ENCODE data around the gene SYNDIG1. TPM values are rescaled to one million over a fixed set of nuclear protein-coding genes. Genes with fewer than 3 reads are reported as not detected.

Gene SYNDIG1
- total RNA-seq, 1 donor from 2014 or later, result not detected

GRCh38 chr20:24483435-24484080 is 14.1 kb downstream of the SYNDIG1 start:
- Histone ChIP-seq H3K27me3 (ENCODE audit: control insufficient read depth, insufficient read depth, low read length) (no peaks in the 10 kb centered on the region), H3K4me3 (ENCODE audit: low read depth, low read length) (no peak overlapping the region), H3K36me3 (ENCODE audit: control insufficient read depth, insufficient read depth, low read length) (no peaks in the 10 kb centered on the region)
- no peak for FAIRE-seq
- no peak for TF ChIP-seq CTCF (IDR thresholded peaks at IDR 0.05; ENCODE audit: insufficient read depth, low read length, severe bottlenecking)
- no peak for DNase-seq (ENCODE audit: low read depth)

- FAIRE-seq (no peak), DNase-seq (ENCODE audit: low read depth) (no peak)
- no peak for TF ChIP-seq CTCF (IDR thresholded peaks at IDR 0.05; ENCODE audit: insufficient read depth, low read length, severe bottlenecking)
- Histone ChIP-seq H3K27me3 (ENCODE audit: control insufficient read depth, insufficient read depth, low read length) (no peaks in the 10 kb centered on the region), H3K36me3 (ENCODE audit: control insufficient read depth, insufficient read depth, low read length) (no peaks in the 10 kb centered on the region), H3K4me3 (ENCODE audit: low read depth, low read length) (no peak overlapping the region)
Measured at GRCh38 chr20:24484081-24484450, 14.6 kb downstream of the SYNDIG1 start.

- FAIRE-seq (no peak), DNase-seq (ENCODE audit: low read depth) (no peak)
- TF ChIP-seq CTCF (IDR thresholded peaks at IDR 0.05; ENCODE audit: insufficient read depth, low read length, severe bottlenecking), result no peak
- no peaks in the 10 kb centered on the region for H3K36me3 ChIP-seq (ENCODE audit: control insufficient read depth, insufficient read depth, low read length)
- H3K4me3 ChIP-seq (ENCODE audit: low read depth, low read length), result no peak overlapping the region
- H3K27me3 ChIP-seq (ENCODE audit: control insufficient read depth, insufficient read depth, low read length), result no peaks in the 10 kb centered on the region
Measured at GRCh38 chr20:24485981-24486380, 16.6 kb downstream of the SYNDIG1 start.

- H3K4me3 ChIP-seq (ENCODE audit: low read depth, low read length), result no peak overlapping the region
- no peaks in the 10 kb centered on the region for H3K36me3 ChIP-seq (ENCODE audit: control insufficient read depth, insufficient read depth, low read length)
- no peak for DNase-seq (ENCODE audit: low read depth)
- H3K27me3 ChIP-seq (ENCODE audit: control insufficient read depth, insufficient read depth, low read length), result no peaks in the 10 kb centered on the region
- TF ChIP-seq CTCF (IDR thresholded peaks at IDR 0.05; ENCODE audit: insufficient read depth, low read length, severe bottlenecking), result no peak
- peak; percentile 47 for FAIRE-seq
Measured at GRCh38 chr20:24487240-24487639, 17.8 kb downstream of the SYNDIG1 start.

- no peak overlapping the region for H3K4me3 ChIP-seq (ENCODE audit: low read depth, low read length)
- no peak for FAIRE-seq
- no peaks in the 10 kb centered on the region for H3K36me3 ChIP-seq (ENCODE audit: control insufficient read depth, insufficient read depth, low read length)
- no peaks in the 10 kb centered on the region for H3K27me3 ChIP-seq (ENCODE audit: control insufficient read depth, insufficient read depth, low read length)
- no peak for DNase-seq (ENCODE audit: low read depth)
- no peak for TF ChIP-seq CTCF (IDR thresholded peaks at IDR 0.05; ENCODE audit: insufficient read depth, low read length, severe bottlenecking)
Measured at GRCh38 chr20:24487648-24488047, 18.2 kb downstream of the SYNDIG1 start.
